Medulla oblongata (tissue), 1 donor: Measurements from ENCODE around the gene ITIH1.

ENCODE experiments used
- DNase-seq: peaks from one replicate; pipeline ENCODE4 v3.0.0-alpha.2; 2015; ENCODE audit errors: extremely low spot score

ITIH1 gene

GRCh38 chr3:52816199-52816598, 38.8 kb downstream of the ITIH1 start:
- DNase-seq = no peak

- DNase-seq = no peak
Measured at GRCh38 chr3:52816654-52817053, 39.3 kb downstream of the ITIH1 start.

DNA sequence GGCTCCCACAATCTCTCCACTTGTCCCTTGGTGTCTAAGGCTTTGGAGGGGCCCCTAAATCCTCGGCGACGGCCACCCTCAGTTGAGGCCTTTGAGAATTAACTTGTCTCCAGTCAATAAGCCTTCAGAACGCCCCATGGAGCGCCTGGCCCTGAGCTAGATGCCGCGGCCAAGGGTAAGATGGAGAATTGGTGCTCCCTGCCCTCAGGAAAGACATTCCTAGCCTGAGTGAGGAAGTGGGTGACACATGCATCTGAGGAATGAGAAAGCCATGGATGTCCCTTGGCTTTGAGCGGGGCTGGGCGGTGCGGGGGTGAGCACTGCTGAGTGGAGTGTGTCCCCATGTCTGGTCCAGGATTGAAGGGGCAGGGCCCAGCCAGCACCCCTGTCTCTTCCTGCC, 39.8 kb downstream of the ITIH1 start:
- DNase-seq = no peak

- no peak for DNase-seq
Measured at GRCh38 chr3:52817860-52818259, 40.5 kb downstream of the ITIH1 start.

DNA sequence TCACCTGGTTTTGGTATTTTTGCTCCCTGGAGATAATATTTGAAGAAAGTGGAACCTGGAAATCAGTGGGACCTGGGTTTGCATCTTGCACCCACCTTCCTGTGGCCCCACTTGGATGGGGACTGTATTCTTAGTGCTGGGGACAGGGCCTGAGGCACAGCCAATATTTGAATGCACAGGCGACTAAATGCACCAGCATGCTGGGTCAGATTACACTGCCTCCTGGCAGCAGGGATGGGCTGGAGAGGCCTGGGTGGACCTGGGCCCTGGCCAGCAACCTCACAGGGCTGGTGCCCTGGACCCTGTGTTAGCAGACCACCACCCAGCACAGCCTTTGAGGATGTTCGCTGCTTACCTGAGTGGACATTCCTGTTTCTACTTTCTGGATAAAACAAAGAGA, 42.5 kb downstream of the ITIH1 start:
- DNase-seq = no peak

GRCh38 chr3:52820736-52821135, 43.3 kb downstream of the ITIH1 start:
- no peak for DNase-seq

DNA sequence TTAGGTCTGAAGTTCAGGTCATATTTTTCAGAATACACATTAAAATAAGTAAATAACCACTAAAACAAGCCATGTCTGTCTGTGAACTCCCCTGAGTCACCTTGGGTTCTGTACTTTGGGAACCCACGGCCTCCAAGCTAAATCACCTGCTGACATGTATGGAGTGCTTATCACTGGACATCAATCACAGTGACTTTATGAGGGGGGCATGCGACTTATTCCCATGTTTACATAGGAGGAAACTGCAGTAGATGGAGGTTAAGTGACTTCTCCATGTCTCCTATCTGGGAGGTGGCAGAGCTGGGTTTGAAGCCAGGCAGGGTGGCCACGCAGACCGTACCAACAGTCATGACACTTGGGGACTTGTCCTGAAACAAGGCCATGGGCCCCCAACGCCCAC, 45.0 kb downstream of the ITIH1 start:
- no peak for DNase-seq

- no peak for DNase-seq
Measured at GRCh38 chr3:52824037-52824436, 46.6 kb downstream of the ITIH1 start.

DNA sequence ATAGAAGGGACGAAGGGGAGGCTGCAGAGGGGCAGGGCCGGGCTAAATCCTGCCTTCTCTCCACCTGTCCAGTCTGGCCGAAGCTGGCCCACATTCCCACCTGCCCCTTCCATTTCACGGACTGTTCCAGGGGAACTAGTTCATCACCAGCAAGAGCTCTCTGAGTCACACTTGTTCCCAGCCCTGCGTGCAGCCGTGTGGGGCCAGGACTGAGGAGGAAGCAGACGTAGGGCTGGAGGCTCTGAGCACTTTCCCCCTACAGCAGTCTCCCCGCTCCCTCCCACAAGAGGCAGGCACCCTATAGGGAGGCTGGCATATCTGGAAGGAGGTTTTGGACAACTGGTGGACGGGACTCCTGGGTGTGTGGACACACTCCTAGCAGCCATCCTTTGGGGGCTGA, 50.0 kb downstream of the ITIH1 start:
- DNase-seq = no peak

GRCh38 chr3:52827866-52828376, 50.5 kb downstream of the ITIH1 start:
- DNase-seq = no peak

DNA sequence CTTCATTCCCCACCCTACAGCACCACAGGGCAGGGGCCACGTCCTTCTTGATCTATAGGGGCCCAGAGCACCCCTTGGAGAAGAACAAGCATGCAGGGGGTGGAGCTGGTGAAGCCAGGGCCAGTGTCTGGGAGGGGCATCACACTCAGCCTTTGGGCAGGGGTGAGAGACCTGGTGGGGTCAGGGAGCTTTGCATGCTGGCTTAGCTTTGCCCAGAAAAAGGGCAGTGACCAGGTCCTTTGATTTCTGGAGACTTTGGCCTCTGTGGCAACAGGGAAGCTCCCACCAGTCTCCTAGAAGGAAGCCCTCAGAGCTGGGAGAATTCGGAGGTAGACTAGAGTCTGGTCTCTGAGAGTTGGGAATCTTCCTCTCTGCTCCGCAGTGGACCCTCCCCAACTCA, 52.1 kb downstream of the ITIH1 start:
- no peak for DNase-seq

GRCh38 chr3:52829906-52830463, 52.6 kb downstream of the ITIH1 start:
- DNase-seq = no peak

GRCh38 chr3:52830535-52831258, 53.3 kb downstream of the ITIH1 start, which contains the start of gene ITIH4:
Gene ITIH4, minus strand, starts transcription at chr3:52830672. Its CDS starts 30 bp downstream, at chr3:52830642.
- no peak for DNase-seq

- no peak for DNase-seq
Measured at GRCh38 chr3:52831500-52832301, 54.3 kb downstream of the ITIH1 start.

DNA sequence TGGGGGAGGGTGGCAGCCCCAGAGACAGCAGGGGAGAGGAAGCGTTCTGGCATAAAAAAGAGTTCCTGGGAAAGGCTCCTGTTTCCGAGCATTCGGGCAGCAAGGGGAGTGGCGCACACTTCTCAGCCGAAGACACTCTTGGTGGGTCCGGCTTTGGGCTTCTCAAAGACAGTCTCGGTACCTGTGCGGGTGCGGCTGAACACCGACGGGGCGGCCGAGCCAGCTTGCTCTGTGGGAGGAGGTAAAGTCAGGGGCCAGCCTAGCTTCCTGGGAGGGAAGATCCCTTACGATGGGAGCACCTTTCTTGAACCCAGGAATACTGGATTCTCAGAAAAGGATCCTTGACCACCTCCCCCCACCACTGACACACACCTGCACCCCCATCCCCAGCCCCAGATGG, 55.8 kb downstream of the ITIH1 start:
- no peak for DNase-seq

GRCh38 chr3:52834871-52835501, 57.6 kb downstream of the ITIH1 start, which contains the start of gene MUSTN1:
Gene MUSTN1, minus strand, starts transcription at chr3:52835019. Its CDS starts 71 bp downstream, at chr3:52834948.
- DNase-seq = no peak

DNA sequence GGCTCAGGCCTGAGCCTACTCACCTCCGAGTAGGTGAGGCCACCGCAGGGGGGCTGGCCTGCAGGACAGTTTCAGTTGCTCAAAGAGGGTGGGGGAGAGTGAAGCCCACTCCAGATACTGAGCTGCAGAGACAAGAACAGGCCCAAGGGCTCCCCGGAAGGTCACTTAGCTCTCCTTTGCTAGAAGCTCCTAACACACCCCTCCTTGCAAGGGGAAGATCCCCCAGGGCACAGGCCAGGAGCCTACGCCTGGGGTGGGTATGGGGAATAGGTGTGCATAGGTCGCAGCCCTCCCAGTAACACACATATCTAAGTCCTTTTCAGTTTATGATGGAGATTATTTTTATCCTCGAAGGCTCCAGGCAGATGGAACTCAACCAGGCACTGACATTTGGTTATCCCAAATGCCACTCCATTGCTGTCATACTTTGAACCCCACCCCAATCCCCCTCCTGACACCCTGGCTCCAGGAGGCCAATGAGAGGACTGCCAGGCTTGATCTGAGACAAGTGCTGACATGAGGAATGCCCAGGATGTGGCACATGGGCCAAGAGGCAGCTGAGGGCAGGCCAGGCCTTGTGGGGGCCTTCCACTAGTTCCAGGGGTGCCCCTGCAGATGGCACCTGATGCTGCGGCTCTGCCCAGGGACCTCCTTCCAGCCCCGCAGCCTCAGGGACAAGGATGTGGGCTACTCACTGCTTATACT, 58.5 kb downstream of the ITIH1 start:
- DNase-seq = no peak

DNA sequence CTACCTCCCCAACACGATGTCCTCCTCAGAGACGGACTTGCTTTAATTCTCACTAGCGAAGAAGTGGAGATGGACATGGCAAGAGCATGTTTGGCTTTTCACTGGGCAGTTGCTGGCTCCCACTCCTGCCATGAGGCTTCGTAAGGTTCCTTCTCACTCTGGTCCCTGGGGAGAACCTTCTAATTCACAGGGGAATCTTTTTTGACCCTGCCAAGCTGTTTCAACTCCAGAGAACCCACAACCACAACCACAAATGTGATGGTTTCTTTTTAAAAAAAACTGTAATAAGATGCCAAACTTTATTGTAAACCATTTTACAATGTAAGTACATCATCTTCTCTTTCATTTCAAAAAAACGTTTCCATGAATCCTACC, 59.1 kb downstream of the ITIH1 start:
- DNase-seq = no peak

GRCh38 chr3:52836986-52837385, 59.6 kb downstream of the ITIH1 start:
- no peak for DNase-seq

DNA sequence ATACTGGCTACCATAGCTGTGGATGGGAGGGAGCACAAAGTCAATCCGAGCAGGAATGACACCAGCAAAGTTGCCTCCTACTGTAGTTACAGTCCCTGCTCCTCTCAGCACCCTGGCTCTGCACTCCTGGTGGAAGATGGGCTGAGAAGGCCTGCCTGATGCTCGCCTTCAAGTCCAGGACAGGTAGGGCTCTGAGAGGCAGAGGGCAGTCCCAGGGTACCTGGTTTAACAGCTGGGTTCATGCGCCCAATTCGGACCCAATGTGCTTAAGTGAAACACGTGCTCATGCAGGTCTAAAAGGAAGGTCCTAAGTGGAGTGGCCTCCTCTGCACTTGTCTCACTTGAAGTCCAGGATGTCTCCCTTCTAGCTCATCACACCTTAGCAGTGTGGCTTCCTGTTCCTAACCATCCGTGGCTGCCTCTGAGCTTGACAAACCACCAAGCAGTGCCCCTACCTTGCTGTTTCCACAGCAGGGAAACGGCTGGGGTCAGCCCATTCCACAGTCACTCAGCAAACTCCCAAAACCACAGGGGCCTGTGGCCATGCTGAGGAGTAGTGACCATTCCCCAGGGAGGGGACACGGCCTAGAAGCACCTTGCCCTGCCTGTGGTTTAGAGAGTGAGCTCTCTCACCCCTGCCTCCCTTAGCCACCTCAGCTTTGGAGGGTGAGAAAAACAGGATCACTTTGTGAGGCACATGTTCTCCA, 61.3 kb downstream of the ITIH1 start:
- no peak for DNase-seq

DNA sequence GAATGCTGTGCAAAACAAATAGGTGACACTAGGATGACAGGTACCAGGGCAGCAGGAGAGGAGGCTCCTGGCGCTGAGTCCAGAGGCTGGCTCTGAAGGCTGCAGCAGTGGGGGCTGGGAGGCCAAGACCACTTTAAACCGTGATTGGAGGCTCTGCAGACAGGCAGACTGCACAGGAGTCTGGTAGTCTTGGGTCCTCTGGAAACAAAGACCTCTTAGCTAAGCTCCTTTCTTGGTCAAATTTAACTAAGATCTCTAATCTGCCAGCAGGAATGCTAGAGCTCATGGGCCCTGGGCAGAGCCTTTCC, 61.8 kb downstream of the ITIH1 start:
- DNase-seq = no peak
